Measurements from ENCODE around the gene PSMC3IP. TPM values are rescaled to one million over a fixed set of nuclear protein-coding genes. Genes with fewer than 3 reads are reported as not detected.

PSMC3IP gene
- total RNA-seq, 1 donor from 2014 or later = 18.0 TPM

DNA sequence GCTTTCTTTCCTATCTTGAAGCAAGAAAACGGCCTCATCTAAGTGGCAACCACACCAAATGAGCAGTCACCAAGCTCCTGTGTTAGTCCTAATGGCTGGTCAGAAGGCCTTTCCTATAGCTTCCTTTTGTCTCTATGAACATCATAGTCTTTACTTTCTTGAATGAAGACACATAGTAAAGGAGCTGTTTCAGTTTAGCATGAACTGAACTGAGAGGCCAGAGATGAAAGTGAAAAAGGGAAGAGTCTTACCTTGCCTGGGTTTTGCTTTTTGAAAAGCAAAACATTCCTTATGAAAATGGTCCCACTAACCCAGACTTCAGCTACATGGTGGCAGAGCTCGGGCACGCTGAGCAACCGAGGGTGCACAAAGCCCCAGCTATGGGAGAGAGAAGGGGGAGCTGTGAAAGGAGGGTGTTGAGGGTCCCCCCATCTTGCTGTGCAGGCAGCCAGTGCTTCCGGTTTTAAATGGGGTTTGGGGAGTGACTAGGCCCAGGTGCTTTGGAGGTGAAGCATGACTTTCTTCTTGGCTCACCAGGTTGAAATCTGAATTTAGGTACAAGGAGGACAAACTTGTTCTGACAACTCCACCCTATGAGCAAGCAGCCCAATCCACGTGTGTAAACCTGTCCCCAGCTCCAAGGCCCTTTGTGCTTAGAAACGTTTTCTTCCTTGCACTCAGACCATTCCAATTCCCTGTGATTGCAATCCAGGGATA lies 9.1 kb upstream of the PSMC3IP start:
- intact Hi-C loops (cut with micrococcal nuclease) = no loop called here

DNA sequence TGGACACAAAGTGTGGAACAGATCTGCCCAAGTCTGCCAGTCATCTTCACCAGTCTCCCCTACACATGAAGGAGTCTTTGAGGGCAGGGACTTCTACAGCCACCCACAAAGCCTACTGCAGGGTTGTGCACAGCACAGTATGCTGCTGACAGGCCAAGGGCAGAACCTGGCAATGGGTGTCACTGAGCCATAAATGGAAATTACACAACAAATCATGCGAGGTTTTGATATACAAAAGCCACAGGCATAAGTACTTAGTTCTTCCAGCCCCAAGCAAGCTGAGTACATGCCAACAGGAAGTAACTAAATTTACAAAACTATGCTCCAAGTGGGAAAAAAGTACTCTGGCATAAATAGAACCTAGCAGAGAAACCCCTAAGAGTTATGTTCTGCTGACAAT lies 7.8 kb upstream of the PSMC3IP start:
- intact Hi-C loops (cut with micrococcal nuclease) = no loop called here

DNA sequence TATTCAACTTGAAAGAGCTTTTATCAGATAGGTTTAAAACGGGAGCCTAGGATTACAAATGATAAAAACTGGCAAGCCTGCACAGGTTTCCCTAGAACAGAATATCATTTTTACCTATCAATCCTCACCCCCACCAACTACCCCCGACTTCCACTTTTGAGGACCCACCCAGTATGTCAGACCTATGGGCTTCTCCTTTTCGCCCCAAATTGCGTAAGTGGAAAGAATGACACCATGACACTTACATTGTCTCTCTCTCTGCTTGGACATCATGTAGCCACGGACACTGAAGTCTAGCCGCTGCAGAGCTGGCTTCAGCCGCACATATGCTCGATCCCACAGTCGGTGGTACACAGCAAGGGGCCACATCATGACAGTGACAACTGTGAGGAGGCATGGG lies 7.4 kb upstream of the PSMC3IP start:
- intact Hi-C loops (cut with micrococcal nuclease) = no loop called here

DNA sequence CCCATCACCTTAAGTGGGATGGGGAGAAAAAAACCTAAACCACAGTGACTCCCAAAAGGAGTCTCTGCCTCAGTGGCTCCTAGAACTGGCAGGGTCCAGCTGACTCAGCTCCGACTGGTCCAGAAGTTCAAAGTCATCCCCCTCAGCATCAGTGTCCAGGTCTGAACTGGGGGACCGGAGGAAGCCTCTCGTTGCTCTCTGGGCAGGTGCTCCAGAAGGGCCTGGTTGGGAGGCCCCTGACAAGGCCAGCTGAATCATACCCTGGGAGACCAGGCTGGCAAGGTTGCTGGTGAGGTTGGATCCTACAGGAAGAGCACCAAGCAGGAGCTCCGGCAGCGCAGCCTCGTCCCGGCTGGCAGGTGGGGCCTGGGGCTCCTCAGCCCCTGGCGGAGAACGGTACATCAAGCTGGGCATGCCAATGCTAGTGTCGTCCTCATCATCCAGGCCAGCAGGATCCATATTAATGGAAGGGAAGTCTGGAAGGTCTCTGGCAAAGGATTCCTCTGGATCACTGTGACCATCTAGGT lies 4.3 kb upstream of the PSMC3IP start:
- intact Hi-C loops (cut with micrococcal nuclease) = no loop called here

DNA sequence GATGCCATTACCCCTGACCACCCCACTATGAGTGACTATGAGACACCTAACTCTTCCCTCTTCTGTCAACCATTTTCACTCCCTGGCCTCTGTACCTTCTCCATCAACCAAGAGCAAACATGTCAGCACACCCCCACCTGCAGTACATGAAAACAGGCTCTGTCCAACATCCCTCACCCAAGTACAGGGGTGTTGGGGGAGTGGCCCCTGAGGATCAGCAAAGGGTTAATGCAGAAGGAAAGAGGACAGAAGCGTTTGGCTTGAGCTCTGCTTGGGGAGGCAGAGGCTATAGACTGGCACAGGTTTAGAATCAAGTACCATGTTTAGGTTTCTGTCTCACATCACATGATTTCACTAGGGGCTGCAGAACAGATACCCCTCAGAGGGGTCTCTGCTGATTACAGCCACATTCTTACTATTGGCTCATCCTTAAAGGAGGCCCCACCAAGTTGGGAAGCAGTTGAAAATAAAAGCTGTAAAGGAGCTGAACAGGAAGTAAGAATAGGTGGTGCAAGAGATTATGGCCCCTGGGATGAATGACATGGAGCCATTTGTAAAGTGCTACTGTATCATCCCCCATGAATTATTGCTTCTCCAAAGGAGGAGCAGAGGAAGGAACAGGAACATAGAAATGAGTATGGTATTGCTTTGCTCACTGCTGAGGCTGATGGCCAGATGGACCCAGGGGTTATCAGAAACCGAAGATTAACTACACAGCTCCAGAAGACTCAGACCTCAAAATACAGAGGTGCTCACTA lies 2.4 kb upstream of the PSMC3IP start:
- intact Hi-C loops (cut with micrococcal nuclease) = loop anchor here (10.0 kb wide), 1 partner anchor 785 kb away; no protein-coding TSS in a partner anchor

DNA sequence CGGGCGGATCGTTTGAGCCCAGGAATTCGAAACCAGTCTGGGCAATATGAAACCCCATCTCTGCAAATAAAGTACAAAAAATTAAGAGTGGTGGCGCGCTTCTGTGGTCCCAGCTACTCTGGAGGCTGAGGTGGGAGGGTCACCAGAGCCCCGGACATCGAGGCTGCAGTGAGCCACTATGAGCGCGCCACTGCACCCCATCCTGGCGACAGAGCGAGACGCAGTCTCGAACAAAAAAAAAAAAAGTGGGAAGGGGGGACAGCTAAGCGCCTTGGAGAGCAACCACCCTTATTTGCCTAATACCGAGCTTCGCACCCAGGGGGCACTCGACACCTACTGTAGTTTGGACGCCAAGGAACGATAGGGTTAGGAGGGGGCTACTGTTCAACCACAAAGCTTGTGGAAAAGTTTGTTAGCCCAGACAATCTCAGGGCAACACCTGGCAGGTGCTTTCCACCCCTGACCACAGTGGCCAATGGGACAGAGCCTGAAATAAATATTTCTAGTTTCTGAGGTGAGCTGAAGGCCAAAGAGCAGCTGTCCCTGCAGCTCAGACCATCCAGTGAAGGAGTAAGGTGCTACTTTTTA lies 847 bp upstream of the PSMC3IP start:
- intact Hi-C loops (cut with micrococcal nuclease) = loop anchor here (1.0 to 10.0 kb wide), 4 partner anchors 101 to 786 kb away; no protein-coding TSS in a partner anchor

DNA sequence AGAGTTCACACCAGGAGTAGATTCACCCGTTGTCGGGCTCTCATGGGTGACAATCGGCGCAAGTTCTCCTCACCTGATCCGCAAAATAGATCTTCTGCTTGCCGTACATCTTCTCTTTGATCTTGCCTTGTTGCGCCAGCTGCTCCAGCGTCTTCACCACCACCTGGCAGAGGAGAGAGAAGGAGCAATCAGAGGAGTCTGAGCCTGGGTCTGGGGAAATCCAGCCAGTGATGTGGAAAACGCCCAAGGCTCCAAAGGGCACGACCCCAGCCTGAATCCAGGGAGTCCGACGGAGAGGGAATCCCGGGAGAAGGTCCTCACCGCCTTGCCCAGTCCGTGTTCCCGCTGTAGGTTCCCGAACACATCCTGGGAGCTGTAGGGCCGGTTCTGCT lies 393 bp downstream of the PSMC3IP start:
- intact Hi-C loops (cut with micrococcal nuclease) = loop anchor here (1.0 to 10.0 kb wide), 8 partner anchors 10 to 788 kb away; partner anchors contain the start of genes COASY, EZH1, MLX and NAGLU

DNA sequence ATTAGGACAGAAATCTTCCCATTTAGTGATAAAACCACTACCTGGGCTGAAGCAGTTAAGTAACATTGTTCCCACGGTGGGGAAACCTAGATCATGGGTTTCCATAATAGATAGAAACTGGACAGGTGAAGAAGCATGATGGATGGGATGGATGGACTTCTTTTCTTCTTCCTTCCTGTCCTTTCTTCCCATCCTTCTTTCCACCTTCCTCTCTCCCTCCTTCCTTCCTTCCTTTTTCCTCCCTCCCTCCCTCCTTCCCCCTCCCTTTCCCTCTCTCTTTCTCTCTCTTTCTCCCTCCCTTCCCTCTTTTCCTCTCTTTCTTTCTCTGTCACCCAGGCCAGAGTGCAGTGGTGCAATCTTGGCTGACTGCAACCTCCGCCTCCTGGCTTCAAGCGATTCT lies 3.1 kb downstream of the PSMC3IP start:
- intact Hi-C loops (cut with micrococcal nuclease) = loop anchor here (10.0 kb wide), 1 partner anchor 790 kb away; no protein-coding TSS in a partner anchor

DNA sequence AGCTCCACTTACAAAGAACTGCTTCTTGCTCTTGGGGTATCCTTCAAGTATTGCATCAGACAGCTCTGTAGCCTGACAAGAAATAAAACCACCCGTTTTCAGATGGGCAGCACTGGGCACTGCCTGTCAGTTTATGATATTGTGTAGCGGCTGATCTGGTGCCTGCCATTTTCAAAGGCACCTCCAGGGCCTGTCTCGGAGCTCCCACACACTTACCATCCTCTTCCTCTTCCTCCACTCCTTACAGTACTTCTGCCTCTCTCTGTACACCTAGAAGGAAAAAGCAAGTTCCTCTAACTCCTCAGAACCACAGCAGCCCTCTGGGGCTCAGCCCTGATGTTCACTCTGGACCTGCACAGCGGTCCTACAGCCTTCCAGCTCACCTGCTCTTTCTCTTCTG lies 4.4 kb downstream of the PSMC3IP start:
- intact Hi-C loops (cut with micrococcal nuclease) = loop anchor here (10.0 kb wide), 1 partner anchor 792 kb away; no protein-coding TSS in a partner anchor

DNA sequence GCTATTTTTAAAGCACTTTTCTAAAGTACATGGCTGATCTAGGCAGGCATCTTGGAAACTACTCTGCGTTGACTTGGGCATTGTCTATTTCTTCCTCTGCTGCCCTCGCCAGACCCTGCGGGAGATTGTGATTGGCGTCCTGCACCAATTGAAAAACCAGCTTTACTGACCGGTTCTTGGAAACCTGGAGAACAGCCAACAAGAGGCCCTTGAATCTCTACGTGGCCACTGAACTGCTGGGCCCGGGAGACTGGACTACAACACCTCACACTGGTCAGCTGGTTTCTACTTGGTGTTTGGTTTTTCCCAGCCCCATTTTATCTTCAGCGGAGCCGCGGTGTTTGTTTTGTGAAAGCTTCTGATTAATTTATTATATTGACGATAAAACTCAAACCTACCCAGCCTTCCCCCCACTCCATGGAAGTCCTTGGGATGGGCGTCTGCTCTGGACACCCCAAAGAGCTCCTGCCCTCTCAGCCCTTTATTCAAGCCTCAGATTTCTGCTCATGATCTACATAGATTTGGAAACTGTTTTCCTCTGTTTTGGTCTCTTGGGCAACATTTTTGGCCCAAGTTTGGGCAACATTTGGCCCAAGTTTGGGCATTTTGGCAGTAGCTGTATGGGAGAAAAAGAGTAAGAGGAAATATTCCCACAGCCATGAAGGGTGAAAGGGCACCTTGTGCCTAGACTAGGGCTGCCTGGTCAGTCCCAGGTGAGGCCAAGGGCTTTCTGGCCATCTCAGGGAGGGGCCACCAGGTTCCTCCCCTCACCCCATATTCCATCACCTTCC lies 5.9 kb downstream of the PSMC3IP start:
- intact Hi-C loops (cut with micrococcal nuclease) = loop anchor here (10.0 kb wide), 1 partner anchor 793 kb away; no protein-coding TSS in a partner anchor

DNA sequence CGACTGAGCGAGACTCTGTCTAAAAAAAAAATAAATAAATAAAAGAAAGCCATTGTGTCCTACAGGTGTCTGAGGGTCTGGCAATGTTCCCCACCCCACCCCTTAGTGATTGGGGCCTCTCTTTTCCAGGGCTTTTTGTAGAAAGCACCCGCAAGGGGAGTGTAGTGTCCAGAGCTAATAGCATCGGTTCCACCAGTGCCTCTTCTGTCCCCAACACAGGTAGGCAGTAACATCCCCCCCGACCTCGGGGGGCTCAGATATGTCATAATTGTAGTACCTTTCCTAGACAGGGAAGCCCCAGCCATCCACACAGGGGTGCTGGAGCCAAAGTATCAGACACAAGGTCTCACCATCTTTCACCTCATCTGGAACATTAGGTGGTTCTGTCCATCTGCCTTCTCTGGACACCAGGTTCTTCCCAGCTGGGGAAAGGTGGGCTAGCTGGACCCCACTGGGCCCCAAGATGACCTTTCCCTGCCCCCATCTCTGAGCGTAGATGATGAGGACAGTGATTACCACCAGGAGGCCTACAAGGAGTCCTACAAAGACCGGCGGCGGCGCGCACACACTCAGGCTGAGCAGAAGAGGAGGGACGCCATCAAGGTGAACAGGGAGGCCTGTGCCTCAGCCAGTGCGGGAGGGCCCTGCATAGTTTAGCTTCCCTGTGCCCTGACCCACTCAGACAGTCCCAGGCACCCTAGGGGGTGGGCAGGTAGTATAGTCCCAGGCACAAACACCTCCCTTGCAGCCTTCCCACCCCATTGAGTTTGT lies 9.0 kb downstream of the PSMC3IP start:
- intact Hi-C loops (cut with micrococcal nuclease) = loop anchor here (10.0 kb wide), 1 partner anchor 916 kb away; the partner anchor contains the start of gene DHX8

DNA sequence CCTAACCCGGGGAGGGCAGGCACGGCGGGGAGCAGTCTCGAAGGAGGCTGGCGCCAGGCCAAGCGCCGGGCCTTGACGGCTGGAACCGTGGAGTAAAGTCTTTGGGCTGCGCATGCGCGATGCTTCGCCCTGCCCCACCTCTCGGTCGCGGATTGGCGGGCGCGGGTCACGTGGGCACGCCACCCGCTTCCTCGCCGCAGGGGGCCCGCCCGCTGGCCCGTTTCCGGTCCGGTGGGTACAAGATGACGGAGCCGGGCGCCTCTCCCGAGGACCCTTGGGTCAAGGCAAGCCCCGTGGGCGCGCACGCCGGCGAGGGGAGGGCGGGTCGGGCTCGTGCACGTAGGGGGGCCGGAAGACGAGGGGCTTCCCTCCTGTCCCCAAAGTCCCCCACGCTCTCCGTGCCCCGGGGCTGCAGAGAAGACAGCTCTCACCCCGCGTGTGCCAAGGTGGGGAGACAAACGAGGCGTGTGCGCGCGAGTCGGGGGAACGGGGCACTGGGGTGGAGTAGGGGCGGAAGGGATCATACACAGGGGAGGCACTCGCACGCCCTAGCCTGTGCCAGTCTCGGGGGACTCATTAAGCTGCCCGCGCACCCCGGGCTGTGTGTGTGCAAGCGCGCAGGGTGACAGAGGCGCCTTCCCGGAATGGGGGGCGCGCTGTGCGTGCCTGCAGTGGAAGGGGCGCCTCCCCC lies 10.5 kb downstream of the PSMC3IP start, which contains the start of gene MLX:
Gene MLX (plus strand): TSS at position 218 of the 691 bp plus-strand sequence. CDS start 25 bp downstream, at position 243.
- intact Hi-C loops (cut with micrococcal nuclease) = loop anchor here (1.0 to 10.0 kb wide), 3 partner anchors 10 to 918 kb away; partner anchors contain the start of genes DHX8, PSMC3IP, RETREG3 and TUBG1

DNA sequence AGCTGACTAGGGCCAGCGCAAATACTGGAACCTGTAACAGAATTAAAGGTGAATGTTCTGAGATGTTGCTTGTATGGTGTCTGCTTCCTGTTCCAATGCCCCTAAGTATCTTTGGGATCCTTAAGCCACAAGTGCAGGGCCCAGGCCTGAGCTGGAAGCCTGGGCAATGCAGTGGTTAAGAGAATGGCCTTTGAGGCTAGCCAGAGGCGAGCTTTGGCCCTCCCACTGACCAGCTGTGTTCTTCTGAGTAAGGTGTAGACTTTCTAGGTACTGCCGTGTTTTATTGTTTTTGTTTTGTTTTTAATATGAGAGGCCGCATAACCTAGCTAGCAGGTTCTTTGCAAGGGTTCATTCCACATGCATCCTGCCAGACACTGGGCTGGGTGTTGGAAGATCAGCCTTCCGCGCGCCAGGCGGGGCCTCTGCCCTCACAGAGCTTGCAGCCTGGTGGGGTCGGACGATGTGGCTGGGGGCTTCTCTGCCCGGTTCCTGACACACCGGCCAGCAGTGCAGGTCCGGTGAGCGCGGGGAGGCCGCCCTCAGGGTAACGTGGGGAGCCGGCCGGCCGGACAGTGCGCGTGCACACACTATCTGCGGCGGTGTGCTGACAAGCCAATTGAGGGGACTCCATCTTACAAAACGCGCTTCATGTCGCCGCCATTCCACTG lies 11.2 kb downstream of the PSMC3IP start:
- intact Hi-C loops (cut with micrococcal nuclease) = loop anchor here (10.0 kb wide), 1 partner anchor 918 kb away; the partner anchor contains the start of gene DHX8

DNA sequence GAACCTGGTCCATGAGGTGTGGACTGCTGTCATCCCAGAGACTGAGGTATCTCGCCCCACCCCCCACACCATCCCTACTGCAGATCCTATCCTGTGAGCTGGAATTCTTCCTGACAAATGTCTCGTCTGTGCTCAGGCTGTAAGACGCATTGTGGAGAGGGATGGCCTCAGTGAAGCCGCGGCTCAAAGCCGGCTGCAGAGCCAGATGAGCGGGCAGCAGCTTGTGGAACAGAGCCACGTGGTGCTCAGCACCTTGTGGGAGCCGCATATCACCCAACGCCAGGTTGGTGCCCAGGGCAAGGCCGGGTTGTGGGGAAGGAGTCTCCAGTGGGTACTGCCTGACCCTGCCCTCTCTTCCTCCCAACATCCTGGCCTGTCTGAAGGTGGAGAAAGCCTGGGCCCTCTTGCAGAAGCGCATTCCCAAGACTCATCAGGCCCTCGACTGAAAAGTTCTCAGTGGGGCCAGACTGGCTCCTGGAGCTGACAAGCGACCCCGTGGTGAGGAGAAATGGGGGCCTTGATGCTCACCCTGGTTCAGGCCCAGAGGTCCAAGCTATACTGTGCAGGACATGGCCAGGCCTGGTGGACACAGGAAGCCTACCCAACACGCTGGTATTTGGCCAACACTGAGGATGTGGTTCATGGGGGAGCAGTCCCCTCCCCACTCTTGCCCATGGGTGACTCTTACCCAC lies 11.9 kb downstream of the PSMC3IP start:
- intact Hi-C loops (cut with micrococcal nuclease) = loop anchor here (10.0 kb wide), 1 partner anchor 919 kb away; the partner anchor contains the start of gene DHX8

DNA sequence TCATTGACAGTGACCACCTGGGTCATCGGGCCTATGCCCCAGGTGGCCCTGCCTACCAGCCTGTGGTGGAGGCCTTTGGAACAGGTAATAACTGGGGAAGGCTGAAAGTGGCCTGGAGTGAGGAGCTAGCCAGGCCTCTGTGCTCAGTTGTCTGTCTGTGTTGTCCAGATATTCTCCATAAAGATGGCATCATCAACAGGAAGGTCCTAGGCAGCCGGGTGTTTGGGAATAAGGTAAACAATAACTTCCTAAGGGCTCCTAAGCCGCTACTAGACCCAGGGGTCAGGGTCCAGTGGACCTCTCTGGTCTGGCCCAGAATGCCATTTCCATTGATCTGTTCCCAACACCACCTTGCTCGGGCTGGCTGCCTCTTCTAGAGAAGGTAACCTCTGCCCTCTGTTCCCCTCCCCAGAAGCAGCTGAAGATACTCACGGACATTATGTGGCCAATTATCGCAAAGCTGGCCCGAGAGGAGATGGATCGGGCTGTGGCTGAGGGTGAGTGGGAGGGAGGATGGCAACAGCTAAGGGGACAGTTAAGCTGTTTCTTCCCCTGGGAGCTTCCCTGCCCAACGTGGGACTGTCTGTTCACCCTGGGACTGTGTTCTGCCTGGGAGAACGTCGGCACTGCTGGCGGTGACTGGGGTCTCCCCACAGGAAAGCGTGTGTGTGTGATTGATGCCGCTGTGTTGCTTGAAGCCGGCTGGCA lies 12.6 kb downstream of the PSMC3IP start:
- intact Hi-C loops (cut with micrococcal nuclease) = loop anchor here (10.0 kb wide), 1 partner anchor 920 kb away; the partner anchor contains the start of gene DHX8

DNA sequence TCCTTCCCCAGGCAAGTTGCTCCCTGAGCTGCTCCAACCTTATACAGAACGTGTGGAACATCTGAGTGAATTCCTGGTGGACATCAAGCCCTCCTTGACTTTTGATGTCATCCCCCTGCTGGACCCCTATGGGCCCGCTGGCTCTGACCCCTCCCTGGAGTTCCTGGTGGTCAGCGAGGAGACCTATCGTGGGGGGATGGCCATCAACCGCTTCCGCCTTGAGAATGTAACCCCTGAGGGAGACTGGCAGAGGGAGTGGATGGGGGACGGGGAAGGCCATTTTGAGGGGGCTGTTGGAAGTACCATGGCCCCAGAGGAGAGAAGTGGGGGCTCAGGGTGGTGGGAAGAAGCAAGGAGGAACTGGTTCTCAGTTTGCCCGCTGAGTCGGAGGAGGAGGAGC lies 13.6 kb downstream of the PSMC3IP start:
- intact Hi-C loops (cut with micrococcal nuclease) = loop anchor here (2.0 to 10.0 kb wide), 2 partner anchors 13 to 921 kb away; partner anchors contain the start of genes DHX8 and PSMC3IP

DNA sequence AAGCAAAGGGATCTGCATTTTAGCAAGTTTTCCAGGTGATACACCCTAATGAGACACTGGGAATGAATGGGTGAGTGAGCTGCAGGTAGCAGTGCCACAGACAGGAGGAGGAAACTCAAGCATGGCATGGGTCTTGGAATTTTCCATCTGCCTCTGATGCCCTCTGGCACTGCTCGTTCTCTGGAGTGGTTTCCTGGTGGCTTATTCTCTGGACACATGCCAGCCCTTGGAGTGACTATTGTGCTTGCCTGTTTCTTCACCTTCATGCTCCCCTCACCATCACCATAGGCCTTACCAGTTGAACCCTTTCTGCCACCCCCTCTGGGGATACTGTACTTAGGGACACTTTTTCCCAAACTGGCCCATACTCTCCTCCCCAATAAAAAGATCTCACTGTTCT lies 14.0 kb downstream of the PSMC3IP start:
- intact Hi-C loops (cut with micrococcal nuclease) = loop anchor here (2.0 to 10.0 kb wide), 2 partner anchors 13 to 921 kb away; partner anchors contain the start of genes DHX8 and PSMC3IP

All from T-helper 1 cell treated with Interleukin-12 subunit alpha and Interleukin-12 subunit beta and Interleukin-4 antibody, amounts not matched to agents 30 ng/mL and 1 ng/mL, for 36 hours (primary cell).